GM12878 (cell line): ENCODE measurements around the gene COL1A1. TPM values are rescaled to one million over a fixed set of nuclear protein-coding genes. Genes with fewer than 3 reads are reported as not detected.

Experiments used
- ATAC-seq: fragments of 200-7000 bp; cut with Tn5 transposase; 3 replicates; pipeline ENCODE4 v1.9.1; 2020; ENCODE audit warnings: mild to moderate bottlenecking, moderate library complexity
- BruUV-seq: library from RNA; stranded (reverse); fragments of 400-500 nt; replicated peaks from 2 replicates; lab custom pipeline; 2021; lab: Mats Ljungman, UMichigan
- CTCF ChIA-PET: fragments of 300-600 bp; sonication (Branson Sonifier 250); formaldehyde crosslinking; extraction: SDS; loops from one replicate; lab custom pipeline; 2021; ENCODE audit warnings: inconsistent platforms; lab: Yijun Ruan, JAX
- POLR2A ChIA-PET: fragments of 350-600 bp; formaldehyde crosslinking; extraction: SDS; loops from one replicate; lab custom pipeline; 2021; ENCODE audit warnings: inconsistent platforms; lab: Charles Lee
- RAD21 ChIA-PET: fragments of 300-600 bp; sonication (Branson Sonifier 250); formaldehyde crosslinking; loops from one replicate; lab custom pipeline; 2023; ENCODE audit warnings: antibody characterized with exemption; ENCODE audit not compliant: unreplicated experiment; lab: Charles Lee
- SMC1A ChIA-PET: fragments of 300-600 bp; sonication (Branson Sonifier 250); formaldehyde crosslinking; loops from one replicate; lab custom pipeline; 2023; ENCODE audit not compliant: unreplicated experiment, uncharacterized antibody; lab: Charles Lee
- DNase-seq: peaks from one replicate; pipeline ENCODE4 v3.0.0-alpha.2; 2011; ENCODE audit warnings: low read depth, low spot score
- FAIRE-seq: peaks from 3 replicates; lab custom pipeline; 2011; peaks lifted over from hg19 to GRCh38; lab: Jason Lieb, UNC
- H2AFZ ChIP-seq: 2 replicates; pipeline ENCODE4 v1.6.0; 2011; ENCODE audit warnings: low read depth, low read length, control low read depth; ENCODE audit not compliant: control insufficient read depth
- H3K27ac ChIP-seq: 2 replicates; pipeline ENCODE4 v1.5.1; 2011; ENCODE audit warnings: control low read depth; ENCODE audit not compliant: control insufficient read depth, insufficient read depth
- H3K27me3 ChIP-seq, 2 experiments: replicated peaks in 1 of 2; 2 replicates each; pipeline versions ENCODE4 v1.6.0 to v1.6.1; 2011; ENCODE audit warnings: low read length in 1 of 2; ENCODE audit not compliant: control insufficient read depth in 2 of 2, insufficient read depth in 2 of 2
- H3K36me3 ChIP-seq, 2 experiments: 2 replicates each; pipeline ENCODE4 v1.5.1; 2011; ENCODE audit warnings: low read length in 1 of 2; ENCODE audit not compliant: control insufficient read depth in 2 of 2, insufficient read depth in 2 of 2
- H3K4me1 ChIP-seq: 2 replicates; pipeline ENCODE4 v1.6.1; 2011; ENCODE audit warnings: mild to moderate bottlenecking, low read length, moderate library complexity, mixed read lengths; ENCODE audit not compliant: control insufficient read depth, insufficient read depth
- H3K4me2 ChIP-seq: 2 replicates; pipeline ENCODE4 v1.6.0; 2011; ENCODE audit warnings: control low read depth; ENCODE audit not compliant: control insufficient read depth, insufficient read depth
- H3K4me3 ChIP-seq: fragments of 200-600 bp; sonication (generic); 2 replicates; pipeline ENCODE4 v1.5.1; 2016
- H3K79me2 ChIP-seq: 2 replicates; pipeline ENCODE4 v1.6.0; 2011; ENCODE audit warnings: low read length; ENCODE audit not compliant: control insufficient read depth, insufficient read depth
- H3K9ac ChIP-seq: 2 replicates; pipeline ENCODE4 v1.8.0; 2011; ENCODE audit warnings: low read length, control low read depth, mixed read lengths; ENCODE audit not compliant: control insufficient read depth, insufficient read depth
- H3K9me3 ChIP-seq: replicated peaks from 3 replicates; pipeline ENCODE4 v1.5.1; 2011; ENCODE audit warnings: mild to moderate bottlenecking, low read length; ENCODE audit not compliant: control insufficient read depth, insufficient read depth
- H4K20me1 ChIP-seq: 2 replicates; pipeline ENCODE4 v1.6.0; 2011; ENCODE audit not compliant: control insufficient read depth, insufficient read depth
- ATF3 ChIP-seq: IDR thresholded peaks from 2 replicates; pipeline ENCODE4 v1.6.1; 2011; ENCODE audit warnings: low read depth, mild to moderate bottlenecking, low read length, moderate library complexity, borderline replicate concordance; ENCODE audit errors: extremely low read depth
- BACH1 ChIP-seq: fragments of 450-650 bp; IDR thresholded peaks from 2 replicates; pipeline ENCODE4 v1.6.1; 2017; ENCODE audit warnings: mild to moderate bottlenecking, borderline replicate concordance
- CREM ChIP-seq: IDR thresholded peaks from 2 replicates; pipeline ENCODE4 v1.6.1; 2014; ENCODE audit warnings: antibody characterized with exemption, low read depth
- KAT2A ChIP-seq: conservative IDR thresholded peaks from 2 replicates; pipeline ENCODE4 v1.6.1; 2011; ENCODE audit warnings: low read depth, low read length; ENCODE audit not compliant: control insufficient read depth
- MAX ChIP-seq: IDR thresholded peaks from 2 replicates; pipeline ENCODE4 v1.6.1; 2012; ENCODE audit warnings: low read depth, low read length, improper control_type of control experiment
- MEF2B ChIP-seq: fragments of 450-650 bp; IDR thresholded peaks from 2 replicates; pipeline ENCODE4 v1.6.1; 2018; ENCODE audit warnings: mild to moderate bottlenecking, moderate library complexity; ENCODE audit not compliant: partially characterized antibody, poor library complexity, severe bottlenecking
- MTA2 ChIP-seq: fragments of 450-650 bp; IDR thresholded peaks from 2 replicates; pipeline ENCODE4 v1.6.1; 2016; ENCODE audit warnings: low read depth, mild to moderate bottlenecking, moderate library complexity
- MYB ChIP-seq: fragments of 150-350 bp; IDR thresholded peaks from 2 replicates; pipeline ENCODE4 v1.6.1; 2014; ENCODE audit warnings: mild to moderate bottlenecking, low read depth, low read length, borderline replicate concordance
- NR2C2 ChIP-seq: IDR thresholded peaks from 2 replicates; pipeline ENCODE4 v1.6.1; 2011; ENCODE audit warnings: borderline replicate concordance, low read depth; ENCODE audit not compliant: control insufficient read depth, insufficient read length
- POLR2A ChIP-seq: IDR thresholded peaks from 2 replicates; pipeline ENCODE4 v1.6.1; 2011; ENCODE audit warnings: low read depth, mild to moderate bottlenecking, low read length
- POU2F2 ChIP-seq: IDR thresholded peaks from 3 replicates; pipeline ENCODE4 v1.6.1; 2011; ENCODE audit warnings: low read depth, mild to moderate bottlenecking, low read length, borderline replicate concordance
- RCOR1 ChIP-seq: conservative IDR thresholded peaks from 2 replicates; pipeline ENCODE4 v1.6.1; 2012; ENCODE audit warnings: low read depth, low read length, improper control_type of control experiment
- RUNX3 ChIP-seq: IDR thresholded peaks from 2 replicates; pipeline ENCODE4 v1.6.1; 2012; ENCODE audit warnings: low read length, inconsistent platforms
- STAT1 ChIP-seq: fragments of 450-650 bp; conservative IDR thresholded peaks from 2 replicates; pipeline ENCODE4 v1.6.1; 2014; ENCODE audit warnings: antibody characterized with exemption, mild to moderate bottlenecking
- TARDBP ChIP-seq: IDR thresholded peaks from 2 replicates; pipeline ENCODE4 v1.6.1; 2016; ENCODE audit warnings: borderline replicate concordance
- TCF12 ChIP-seq: IDR thresholded peaks from 2 replicates; pipeline ENCODE4 v1.6.1; 2011; ENCODE audit warnings: low read depth, mild to moderate bottlenecking, low read length
- TCF7 ChIP-seq: IDR thresholded peaks from 2 replicates; pipeline ENCODE4 v1.6.1; 2014; ENCODE audit warnings: antibody characterized with exemption, borderline replicate concordance
- ZNF207 ChIP-seq: fragments of 450-650 bp; IDR thresholded peaks from 2 replicates; pipeline ENCODE4 v1.6.1; 2014; ENCODE audit warnings: antibody characterized with exemption, mild to moderate bottlenecking, borderline replicate concordance
- ZNF24 ChIP-seq: fragments of 450-650 bp; IDR thresholded peaks from 2 replicates; pipeline ENCODE4 v1.6.1; 2017; ENCODE audit warnings: antibody characterized with exemption, mild to moderate bottlenecking
- ZNF622 ChIP-seq: fragments of 450-650 bp; IDR thresholded peaks from 2 replicates; pipeline ENCODE4 v1.6.1; 2017; ENCODE audit warnings: mild to moderate bottlenecking, inconsistent platforms
- WGBS: methylation state at CpG from one replicate; pipeline ENCODE4 v1.1.6; 2016; ENCODE audit warnings: low lambda C conversion rate; ENCODE audit not compliant: insufficient replicate concordance, insufficient coverage; ENCODE audit errors: missing lambda C conversion rate; 5-methylcytosine and 5-hydroxymethylcytosine counted together
- in situ Hi-C: fragments of 300-500 bp; cut with MboI; formaldehyde crosslinking; loops from 9 replicates; pipeline ENCODE4 v1.14.3; 2018; ENCODE audit warnings: mixed read lengths
- intact Hi-C: fragments of 100-400 bp; cut with micrococcal nuclease; formaldehyde crosslinking; loops from one replicate; pipeline ENCODE4 v1.14.2; 2022; ENCODE audit not compliant: unreplicated experiment
- polyA plus RNA-seq, 11 experiments: library from polyadenylated mRNA; depleted of rRNA in 4 of 11; unstranded in 6 of 11; stranded (reverse) in 5 of 11; fragments of >200 nt; fragmentation: Nextera tagmentation in 4 of 11; fragmentation: Illumina TruSeq in 1 of 11; extraction: Ambion mirVana in 4 of 11; extraction: Trizol in 1 of 11; gene quantifications; 1 replicate in 1 of 11; 2 replicates in 10 of 11; pipeline versions ENCODE4 v1.2.1 to v1.2.3, GENCODE V29; 2011 to 2016; ENCODE audit warnings: inconsistent platforms in 2 of 11, missing spikeins in 2 of 11, low read depth in 1 of 11
- total RNA-seq, 4 experiments: library from RNA; depleted of rRNA in 3 of 4; stranded (reverse); fragments of >200 nt in 3 of 4; fragmentation: Illumina TruSeq in 1 of 4; extraction: Trizol in 1 of 4; gene quantifications; 2 replicates each; pipeline versions ENCODE4 v1.2.1 to v1.2.3, GENCODE V29; 2013 to 2021

The COL1A1 gene
- total and polyA plus RNA-seq, 10 of the 15 experiments (the other 5 are each of a cell fraction or from before 2014, with no cell fraction given) = 0.18 to 7.7 (median 2.3) TPM

GRCh38 chr17:50177476-50177875 is 24.0 kb downstream of the COL1A1 start:
- H3K4me2 ChIP-seq = no peak overlapping the region
- H3K9me3 ChIP-seq = no peaks in the 10 kb centered on the region
- H2AFZ ChIP-seq = no peak overlapping the region
- H3K27me3 ChIP-seq = no peaks in the 10 kb centered on the region
- no peak overlapping the region for H3K9ac ChIP-seq
- ChIA-PET RAD21 (interaction anchor here (0.7 to 2.4 kb wide), 7 partner anchors 8 to 114 kb away, joined by 3 to 16 read pairs (median 3); no protein-coding TSS in a partner anchor), SMC1A (interaction anchor here (0.6 to 2.6 kb wide), 8 partner anchors 9 to 119 kb away, joined by 3 to 17 read pairs (median 3); no protein-coding TSS in a partner anchor), CTCF (interaction anchor here (0.6 to 17.0 kb wide), 17 partner anchors 8 to 148 kb away, joined by 3 to 514 read pairs (median 5); partner anchors contain the start of gene TMEM92), POLR2A (no interaction called here)
- ATAC-seq = no peak
- intact Hi-C loops (no loop called here), in situ Hi-C loops (no loop called here)
- H3K79me2 ChIP-seq = no peaks in the 10 kb centered on the region
- TF ChIP-seq MYB (no peak), ZNF24 (no peak), POU2F2 (no peak), BACH1 (no peak), TCF7 (no peak), RUNX3 (no peak), MAX (no peak), RCOR1 (no peak), POLR2A (no peak), ZNF622 (no peak), TARDBP (no peak), CREM (no peak), MEF2B (no peak), ATF3 (no peak), NR2C2 (no peak), KAT2A (no peak), STAT1 (no peak), TCF12 (no peak), MTA2 (no peak), ZNF207 (no peak)
- no peak for FAIRE-seq
- no peaks in the 10 kb centered on the region; a peak in 1 of 4 replicates for H3K36me3 ChIP-seq
- WGBS = 80% methylated on average over 10 of the region's 10 CpGs
- H3K4me3 ChIP-seq = no peak overlapping the region
- H3K27ac ChIP-seq = no peak overlapping the region
- H3K4me1 ChIP-seq = 0 out of 2 replicates have a peak, but pooled peaks cover 3% of the 10 kb centered on the region
- H4K20me1 ChIP-seq = no peaks in the 10 kb centered on the region
- no TSS peak for BruUV-seq
- DNase-seq = no peak
